GM18502 (cell line): ENCODE results near the gene TRPV6.

Experiments
- ATAC-seq: cut with Tn5 transposase; IDR thresholded peaks from one replicate; pipeline ENCODE4 v1.9.1; 2021; ENCODE audit warnings: mild to moderate bottlenecking; ENCODE audit not compliant: unreplicated experiment, poor library complexity

The TRPV6 gene

DNA sequence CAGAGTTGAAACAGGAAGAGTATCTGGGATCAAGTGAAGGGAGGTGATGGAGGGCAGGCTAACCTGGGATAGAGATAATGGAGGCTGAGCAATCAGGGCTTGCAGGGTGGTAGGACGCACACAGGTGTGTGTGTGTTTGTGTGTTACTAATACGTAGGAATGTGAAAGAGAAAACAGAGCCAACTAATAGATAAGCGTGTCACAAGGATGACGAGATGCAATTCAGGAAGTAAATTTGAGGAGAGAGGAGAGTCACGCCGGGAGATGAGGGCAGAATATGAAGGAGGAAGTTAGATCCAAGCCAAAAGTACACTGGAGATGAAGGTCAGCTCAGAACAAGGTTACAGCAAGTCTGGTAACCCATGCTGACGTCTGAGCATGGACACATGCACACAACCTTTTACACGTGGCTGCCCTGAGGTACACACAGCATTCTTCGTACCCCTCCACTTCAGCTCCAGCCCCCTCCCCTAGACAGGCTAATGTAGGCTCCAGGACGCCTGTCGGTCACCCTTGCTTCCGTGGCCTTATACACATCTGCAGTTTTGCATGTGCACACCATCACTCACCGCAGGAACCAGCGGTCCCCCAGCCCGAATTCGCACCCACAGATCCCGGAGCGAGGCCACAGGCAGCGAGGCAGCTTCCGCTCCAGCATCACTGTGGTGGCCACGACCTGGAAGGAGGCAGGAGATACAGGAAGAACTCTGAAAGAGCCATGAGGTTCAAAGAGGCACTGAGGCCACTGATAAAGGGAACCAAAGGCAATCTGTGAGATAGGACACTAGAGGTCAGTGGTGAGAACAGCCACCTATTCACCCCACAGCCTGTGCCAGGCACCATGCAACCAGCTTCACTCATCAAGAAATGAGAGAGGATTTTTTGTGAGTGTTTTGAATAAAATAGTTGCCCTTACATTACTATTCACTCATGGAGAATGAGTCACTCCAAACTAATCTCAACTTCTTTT lies 23.7 kb upstream of the TRPV6 start:
- no peak for ATAC-seq

DNA sequence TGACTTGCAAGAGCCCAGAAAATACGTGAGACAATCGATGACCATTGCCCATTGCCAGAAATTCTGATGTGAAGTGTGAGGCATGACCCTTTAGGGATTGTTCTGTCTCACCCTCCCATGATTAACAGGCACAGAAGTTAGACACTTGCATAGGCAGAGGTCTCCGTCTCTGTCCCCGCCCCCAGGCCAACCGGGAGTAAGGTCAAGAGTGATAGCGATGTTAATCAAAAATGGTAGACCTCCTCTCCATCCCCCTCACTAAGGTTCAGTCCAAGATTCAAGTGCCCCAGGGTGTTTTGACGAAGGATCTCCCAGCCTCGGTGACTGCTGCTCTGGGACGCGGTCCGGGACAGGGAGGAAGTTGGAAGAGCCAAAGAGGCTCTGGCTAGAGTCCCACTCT lies 22.7 kb upstream of the TRPV6 start:
- no peak for ATAC-seq

DNA sequence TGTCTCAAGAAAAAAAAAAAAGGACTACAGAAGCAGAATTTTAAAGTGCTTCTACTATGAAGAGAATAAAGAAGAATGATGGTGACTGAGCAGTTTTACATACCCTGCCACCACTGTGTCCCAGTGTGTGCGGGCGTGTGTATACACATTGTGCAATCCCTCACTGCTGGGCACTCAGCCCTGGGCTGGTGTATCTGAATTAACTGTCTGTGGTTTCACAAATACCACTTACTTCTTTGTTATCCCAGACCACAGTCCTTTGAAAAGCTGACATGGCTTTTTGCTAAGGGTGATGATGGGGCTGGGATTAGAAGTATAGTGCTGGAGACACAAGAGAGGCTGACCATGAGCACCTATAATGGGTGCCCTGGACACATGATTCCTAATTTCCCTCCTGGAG lies 21.1 kb upstream of the TRPV6 start:
- no peak for ATAC-seq

DNA sequence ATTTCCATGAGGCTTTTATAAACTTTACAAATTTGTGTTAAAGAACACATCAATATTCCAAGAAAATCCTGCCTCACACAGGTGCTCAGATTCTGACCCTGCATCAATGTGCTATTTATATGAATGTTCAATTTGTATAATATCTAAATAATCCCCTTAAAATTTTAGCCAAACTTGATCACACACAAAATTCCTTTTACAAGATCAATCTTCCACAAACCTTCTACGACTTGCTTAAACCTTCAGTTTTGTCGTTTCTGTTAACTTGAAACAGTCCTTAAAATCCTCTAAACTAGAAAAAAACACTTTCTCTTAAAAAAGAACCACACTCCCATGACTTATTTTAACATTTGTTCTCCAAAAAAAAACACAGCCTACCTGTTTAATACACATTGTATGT lies 20.2 kb upstream of the TRPV6 start:
- ATAC-seq: no peak

DNA sequence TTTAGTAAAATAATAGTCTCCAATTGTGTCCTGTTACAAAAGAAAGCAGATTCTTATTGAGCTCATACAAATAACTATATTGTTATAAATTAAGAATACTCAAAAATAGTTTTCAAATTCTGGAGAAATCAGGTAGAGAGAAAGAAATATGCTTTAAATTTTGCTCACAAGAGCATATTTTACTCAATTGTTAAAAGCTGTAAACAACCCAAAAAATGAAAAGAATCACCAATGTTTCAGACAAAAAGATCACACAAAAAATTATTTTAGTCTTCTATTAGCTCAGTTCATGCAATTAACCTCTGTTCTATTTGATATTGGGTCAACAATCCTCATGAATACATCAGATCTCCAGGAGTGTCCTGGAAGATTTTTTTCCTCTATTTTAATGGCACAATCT lies 18.6 kb upstream of the TRPV6 start:
- no peak for ATAC-seq

DNA sequence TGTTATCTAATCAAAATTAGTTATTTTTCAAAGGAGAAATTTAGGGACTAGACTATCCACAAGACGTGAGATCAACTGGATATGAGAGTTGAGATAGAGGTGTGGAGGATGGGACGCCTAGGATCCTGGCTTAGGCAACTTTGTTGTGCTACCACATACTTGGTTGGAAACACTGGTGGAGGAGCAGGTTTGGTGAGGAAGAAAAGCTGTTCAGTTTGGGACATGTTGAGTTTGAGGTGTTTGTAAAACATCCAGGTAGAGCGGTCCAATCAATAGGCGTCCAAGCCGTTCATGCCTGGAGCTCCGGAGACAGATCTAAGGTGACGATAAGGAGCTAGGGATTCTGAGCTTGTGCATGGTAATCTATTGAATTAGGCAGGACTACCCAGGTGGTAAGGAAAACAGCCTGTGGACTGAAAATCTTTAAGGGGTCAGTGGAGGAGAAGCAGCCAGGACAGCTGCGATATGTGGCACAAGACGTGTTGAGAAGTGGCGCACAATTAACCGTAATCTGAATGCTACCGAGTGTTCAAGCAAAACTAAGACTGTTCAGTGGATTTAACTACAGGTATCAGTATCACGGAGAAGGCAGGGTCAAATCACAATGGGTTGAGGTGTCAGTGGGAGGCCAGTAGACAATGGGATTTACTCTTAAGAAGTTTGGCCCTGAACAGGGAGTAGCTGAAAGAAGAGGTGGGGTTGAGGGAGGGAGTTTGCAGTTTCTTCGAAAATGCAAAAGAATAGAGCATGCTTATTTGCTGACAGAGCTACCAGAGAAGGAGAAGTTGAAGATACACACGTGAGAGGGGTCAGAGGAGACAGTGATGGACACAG lies 16.1 kb upstream of the TRPV6 start:
- no peak for ATAC-seq

DNA sequence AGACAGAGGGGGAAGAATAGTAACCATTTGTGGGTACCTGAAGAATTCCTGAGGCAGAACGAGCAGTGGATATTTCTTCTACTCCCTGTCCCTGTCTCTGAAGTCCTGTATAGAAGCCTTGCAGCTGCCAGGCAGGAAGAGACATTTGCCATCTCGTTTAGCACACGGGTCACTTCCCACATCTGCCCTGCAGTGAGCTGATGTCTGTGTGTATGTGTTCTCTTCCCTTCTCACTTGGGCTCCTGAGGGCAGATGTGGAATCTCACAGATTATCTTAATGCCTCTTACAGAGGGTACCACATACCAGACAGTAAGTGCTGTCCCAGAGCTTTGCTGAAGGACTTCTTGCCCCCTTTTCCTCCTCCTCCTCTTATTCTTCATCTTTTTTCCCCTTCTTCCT lies 14.1 kb upstream of the TRPV6 start:
- ATAC-seq: no peak

DNA sequence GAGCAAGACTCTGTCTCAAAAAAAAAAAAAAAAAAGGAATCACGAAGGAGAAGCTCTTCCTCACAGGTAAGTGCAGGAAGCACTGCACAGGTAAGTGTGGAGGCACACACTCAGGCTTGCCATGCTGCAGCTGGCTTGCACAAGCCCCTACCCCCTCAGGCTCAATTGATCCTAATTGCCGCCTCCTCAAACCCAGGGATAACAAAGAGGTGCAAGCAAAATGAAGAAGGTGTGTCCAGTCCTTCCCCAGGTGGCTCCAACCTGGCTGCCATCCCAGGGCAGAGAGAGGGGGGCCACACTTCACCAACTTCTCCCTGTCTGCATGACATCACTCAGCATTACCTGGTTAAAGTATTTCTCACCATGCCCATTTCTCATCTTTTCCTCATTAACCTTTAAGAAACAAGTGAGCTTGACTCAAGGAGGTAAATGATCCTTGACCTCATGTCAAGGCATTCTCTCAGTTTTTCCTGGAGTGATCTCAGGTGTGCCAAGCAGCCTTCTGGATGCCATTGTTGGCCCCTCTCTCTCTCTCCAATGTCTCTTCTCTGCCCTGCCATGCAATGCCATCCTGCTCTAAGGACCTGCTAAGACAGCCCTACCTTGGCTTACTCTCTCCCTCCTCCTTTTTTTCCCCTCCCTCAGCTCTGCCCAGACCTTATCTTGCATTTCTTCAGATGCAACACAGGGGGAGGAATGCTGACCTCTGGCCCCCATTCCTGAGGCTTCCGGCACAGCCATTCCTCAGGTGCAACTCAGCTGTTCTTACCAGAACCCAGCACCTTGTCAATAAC lies 13.0 kb upstream of the TRPV6 start:
- no peak for ATAC-seq

DNA sequence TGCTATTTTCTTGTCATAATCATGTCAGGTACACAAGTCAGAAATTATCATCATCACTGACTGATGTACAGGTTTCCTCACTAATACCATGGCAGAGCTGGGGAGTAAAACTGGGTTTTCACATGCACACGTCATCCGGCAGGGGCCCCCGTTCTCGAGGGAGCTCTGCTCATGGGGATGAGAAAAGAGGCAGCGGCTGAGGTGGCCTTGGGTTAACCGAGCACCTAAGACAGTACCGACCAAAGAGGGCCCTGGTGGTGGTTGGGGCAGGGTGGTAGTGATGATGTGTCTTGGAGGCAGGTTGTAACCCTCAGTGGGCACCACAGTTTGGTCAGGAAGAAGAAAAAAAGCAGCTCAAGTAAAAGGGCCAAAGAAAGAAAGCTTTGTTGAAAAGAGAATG lies 12.1 kb upstream of the TRPV6 start:
- ATAC-seq: no peak

DNA sequence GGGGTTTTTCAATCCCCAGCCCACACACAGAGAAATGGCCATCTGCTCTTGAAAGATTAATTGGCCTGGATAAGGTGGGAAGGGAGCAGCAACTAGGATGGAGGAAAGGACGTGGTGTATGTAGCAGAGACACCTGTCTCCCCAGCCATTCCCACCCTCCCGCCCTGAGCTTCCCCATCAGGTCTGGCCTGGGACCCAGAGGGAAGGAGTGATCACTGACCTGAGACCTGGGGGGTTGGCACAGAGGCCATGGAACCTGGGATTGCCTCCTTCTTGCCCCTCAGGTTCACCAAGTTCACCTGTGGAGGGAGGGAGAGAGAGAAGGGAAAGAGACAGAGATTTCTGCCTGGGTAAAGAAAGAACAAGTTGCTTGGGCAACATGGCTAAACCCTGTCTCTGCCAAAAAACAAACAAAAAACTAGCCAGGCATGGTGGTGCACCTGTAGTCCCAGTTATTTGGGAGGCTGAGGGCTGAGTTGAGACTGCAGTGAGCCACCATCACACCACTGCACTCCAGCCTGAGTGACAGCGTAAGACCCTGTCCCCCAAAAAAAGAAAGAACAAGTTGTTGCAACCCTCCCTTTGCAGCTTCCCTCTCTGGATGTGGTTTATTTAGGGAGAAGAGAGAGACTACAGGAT lies 11.3 kb upstream of the TRPV6 start:
- no peak for ATAC-seq

DNA sequence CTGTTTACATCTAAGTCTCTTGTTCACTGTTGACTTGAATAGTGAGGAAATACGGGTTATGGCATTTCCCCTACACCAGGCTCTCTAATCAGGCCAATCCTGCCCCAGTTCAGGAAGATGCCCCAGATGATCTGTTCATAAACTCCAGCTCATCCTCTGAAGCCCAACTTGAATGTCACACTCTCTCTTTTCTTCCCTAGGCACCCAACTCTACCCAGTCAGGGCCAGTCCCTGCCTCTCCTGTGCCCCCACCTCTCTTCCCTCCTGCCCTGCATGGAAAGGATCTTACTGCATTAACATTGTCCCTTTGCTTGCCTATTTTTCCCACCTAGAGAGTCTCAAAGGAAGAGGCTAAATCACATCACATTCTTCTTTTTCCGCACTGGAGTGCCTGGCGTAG lies 10.6 kb upstream of the TRPV6 start:
- ATAC-seq: no peak

DNA sequence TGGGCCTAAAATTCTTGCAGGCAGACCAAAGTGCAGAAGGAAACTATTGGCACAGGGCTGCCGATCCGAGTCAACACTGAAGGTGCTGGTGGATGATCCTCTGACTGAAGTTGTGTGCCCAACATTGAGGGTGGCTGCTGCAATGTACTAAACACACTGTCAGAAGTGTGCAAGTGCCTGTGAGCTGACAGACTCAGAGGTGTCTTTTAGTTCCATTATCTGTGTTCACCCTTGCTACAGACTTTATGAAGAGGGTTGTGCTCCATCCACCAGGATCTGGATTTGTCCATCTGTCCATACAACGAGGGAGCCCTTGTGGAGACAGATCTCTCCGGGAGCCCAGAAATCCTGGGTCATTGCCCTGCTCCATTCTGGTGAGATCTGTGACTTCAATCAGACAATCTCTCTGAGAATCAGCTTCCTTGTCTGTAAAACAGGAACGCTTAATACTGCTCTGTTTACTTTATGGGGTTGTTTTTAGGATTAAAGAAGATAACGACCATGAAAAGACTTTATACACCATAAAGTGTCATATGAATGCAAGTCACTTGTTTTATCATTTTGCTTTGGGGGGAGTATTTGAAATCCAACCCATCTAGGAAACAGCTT lies 9.5 kb upstream of the TRPV6 start:
- no peak for ATAC-seq

DNA sequence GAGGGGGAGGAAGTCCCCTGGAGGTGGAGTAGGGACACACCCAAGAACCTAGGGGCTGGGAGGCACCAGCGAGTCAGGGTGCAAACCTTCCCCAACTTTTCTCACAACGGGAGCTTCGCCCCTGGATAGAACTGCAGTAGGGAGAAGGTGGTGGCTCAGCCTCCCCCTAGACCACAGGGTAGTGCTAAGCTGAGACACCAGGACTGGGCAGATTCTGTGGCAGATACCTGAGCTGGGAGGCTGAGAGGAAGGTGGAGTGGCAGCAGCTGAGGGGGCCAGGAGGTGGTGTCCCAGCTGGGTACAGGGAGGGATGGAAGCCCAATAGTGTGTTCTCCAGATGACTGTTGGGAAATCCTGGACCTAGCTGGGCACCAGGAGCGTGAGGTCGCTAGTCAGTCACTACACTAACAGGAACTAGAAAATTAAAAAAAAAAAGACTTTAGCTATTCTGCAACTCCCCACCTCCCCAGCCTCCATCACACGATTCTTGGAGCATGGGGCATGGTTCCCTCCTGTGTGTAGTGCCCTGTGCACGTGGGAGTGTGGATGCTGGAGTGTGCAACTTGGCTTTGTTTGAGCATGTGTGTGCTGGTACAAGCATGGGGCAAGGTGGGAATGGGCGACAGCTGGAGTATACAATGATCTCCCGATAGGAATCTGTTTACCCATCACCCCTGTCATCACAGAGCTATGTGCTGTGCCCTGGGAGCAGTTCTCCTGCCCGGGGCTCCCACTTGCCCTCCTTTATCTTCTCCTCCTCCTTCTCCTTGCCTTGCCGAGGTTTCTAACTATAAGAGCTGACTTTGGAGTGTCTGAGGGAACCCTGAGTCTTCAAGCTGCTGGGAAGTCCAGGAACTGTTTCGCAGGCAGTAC lies 8.8 kb upstream of the TRPV6 start:
- ATAC-seq: no peak

DNA sequence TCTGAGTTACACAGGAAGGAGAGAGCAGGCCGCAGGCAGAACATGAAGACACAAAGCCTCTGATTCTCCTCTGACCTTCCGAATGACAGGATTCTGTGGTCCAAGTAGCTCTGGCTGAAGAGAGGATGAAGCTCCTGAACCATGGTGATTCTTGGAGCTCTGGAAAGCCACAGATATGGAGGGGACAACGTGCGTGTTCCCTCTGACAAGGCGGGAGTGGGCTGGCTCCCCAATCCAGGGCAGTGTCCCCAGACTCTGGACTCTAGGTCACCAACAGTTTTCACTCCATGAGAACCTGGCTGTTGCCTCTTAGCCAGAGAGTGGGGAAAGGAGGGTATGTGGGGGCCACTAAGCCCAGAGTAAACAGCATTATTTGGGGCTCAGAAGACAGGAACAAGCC lies 7.4 kb upstream of the TRPV6 start:
- ATAC-seq: no peak

DNA sequence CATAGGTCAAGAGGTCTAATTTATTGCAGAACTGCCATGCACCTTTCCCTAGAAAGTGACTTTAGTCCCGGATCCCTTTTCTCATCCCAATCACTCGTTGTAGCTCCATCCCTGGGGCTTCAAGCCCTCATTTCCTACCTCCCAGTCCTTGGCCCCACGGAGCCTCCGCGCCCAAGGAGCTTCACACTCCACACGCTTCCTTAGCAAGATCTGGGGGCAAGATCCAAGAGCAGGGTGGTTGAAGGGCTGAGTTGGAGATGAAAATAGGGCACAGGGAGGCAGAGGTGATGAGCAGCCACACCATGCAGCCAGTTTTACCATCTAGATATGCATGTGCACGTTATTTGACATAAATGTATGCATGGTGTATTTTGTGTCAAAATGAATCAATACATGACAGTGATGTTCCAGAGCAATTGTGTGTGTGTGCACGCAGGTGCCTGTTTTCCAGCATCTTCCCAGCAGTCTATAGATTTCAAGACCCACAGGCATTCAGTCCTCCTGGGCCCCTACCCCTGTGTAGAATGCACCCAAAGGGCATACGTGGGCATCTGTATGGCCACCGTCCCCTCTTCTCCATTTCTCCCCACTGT lies 6.0 kb upstream of the TRPV6 start:
- ATAC-seq: no peak

DNA sequence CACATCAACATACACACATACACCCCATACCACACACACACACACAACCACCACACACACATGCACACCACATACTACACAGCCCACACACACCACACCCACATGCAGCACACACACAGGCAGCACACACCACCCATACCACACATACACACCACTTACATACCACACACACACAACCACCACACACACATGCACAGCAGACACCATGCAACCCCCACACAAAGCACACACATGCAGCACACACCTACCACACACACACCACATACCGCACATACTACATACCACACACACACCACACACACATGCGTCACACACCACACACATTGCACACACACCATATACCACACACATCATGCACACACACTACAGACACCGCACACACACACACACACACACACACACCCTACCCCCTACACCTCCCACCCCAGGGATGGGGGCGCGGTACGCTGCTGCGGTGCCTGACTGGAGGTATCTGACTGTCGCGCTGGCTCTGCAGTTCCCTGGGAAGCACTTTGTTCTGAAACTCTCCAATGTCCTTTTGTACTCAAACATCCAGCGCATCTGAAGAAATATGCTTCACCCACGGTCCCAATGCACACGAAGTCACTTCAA lies 5.4 kb upstream of the TRPV6 start:
- ATAC-seq: no peak

DNA sequence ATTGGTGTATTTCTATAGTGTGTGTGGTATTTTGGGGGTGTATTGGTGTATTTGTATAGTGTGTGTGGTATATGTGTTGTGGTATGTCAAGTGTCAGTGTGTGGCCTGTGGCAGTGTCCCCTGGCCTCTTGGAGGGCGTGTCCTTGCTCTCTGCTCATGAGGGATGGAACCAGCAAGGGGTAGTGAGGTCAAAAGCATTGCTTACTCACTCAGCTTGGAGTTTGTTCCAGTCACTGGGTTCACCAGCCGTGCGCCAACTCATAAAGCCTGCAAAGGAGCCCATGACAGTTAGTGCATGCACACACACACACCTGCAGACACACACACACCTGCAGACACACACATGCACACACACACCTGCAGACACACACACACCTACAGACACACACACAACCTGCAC lies 4.3 kb upstream of the TRPV6 start:
- ATAC-seq: no peak
